ENCODE measurements around the gene EPB41L4A. TPM values are rescaled to one million over a fixed set of nuclear protein-coding genes. Genes with fewer than 3 reads are reported as not detected.

Gene EPB41L4A
- total RNA-seq, 3 donors from 2014 or later = 22.0 to 25.9 (median 22.6) TPM

GRCh38 chr5:112333331-112333781 is 85.7 kb downstream of the EPB41L4A start:
- TF ChIP-seq POLR2A (IDR thresholded peaks at IDR 0.05) (no peak), POLR2AphosphoS5 (IDR thresholded peaks at IDR 0.05) (no peak), CTCF (IDR thresholded peaks at IDR 0.05) (no peak)
- Histone ChIP-seq H3K9me3 (no peaks in the 10 kb centered on the region), H3K27ac (no peak overlapping the region), H3K4me3 (no peak overlapping the region), H3K36me3 (no peaks in the 10 kb centered on the region), H3K4me1 (peaks cover 0 to 7% of the 10 kb centered on the region in 2 donors), H3K27me3 (no peaks in the 10 kb centered on the region)
- no peak for DNase-seq (ENCODE audit: low spot score in 2 of 2)
- intact Hi-C loops (cut with DNase I; ENCODE audit: low total_unique reads) = no loop called here

GRCh38 chr5:112331892-112332291 is 87.2 kb downstream of the EPB41L4A start:
- no peaks in the 10 kb centered on the region for H3K9me3 ChIP-seq
- H3K4me3 ChIP-seq = no peak overlapping the region
- DNase-seq (ENCODE audit: low spot score in 2 of 2) = no peak
- H3K36me3 ChIP-seq = no peaks in the 10 kb centered on the region
- no peaks in the 10 kb centered on the region for H3K4me1 ChIP-seq
- intact Hi-C loops (cut with DNase I; ENCODE audit: low total_unique reads) = no loop called here
- TF ChIP-seq POLR2AphosphoS5 (IDR thresholded peaks at IDR 0.05) (no peak), POLR2A (IDR thresholded peaks at IDR 0.05) (no peak), CTCF (IDR thresholded peaks at IDR 0.05) (no peak)
- H3K27ac ChIP-seq = peak overlapping the region in 1 of 2 donors; percentile 9
- H3K27me3 ChIP-seq = no peaks in the 10 kb centered on the region

GRCh38 chr5:112329419-112330090 is 89.5 kb downstream of the EPB41L4A start:
- H3K27me3 ChIP-seq = no peaks in the 10 kb centered on the region
- no peaks in the 10 kb centered on the region for H3K36me3 ChIP-seq
- DNase-seq (ENCODE audit: low spot score in 2 of 2) = no peak
- H3K4me3 ChIP-seq = no peak overlapping the region
- H3K4me1 ChIP-seq = no peaks in the 10 kb centered on the region
- intact Hi-C loops (cut with DNase I; ENCODE audit: low total_unique reads) = no loop called here
- H3K9me3 ChIP-seq = no peaks in the 10 kb centered on the region
- H3K27ac ChIP-seq = no peak overlapping the region
- no peak for TF ChIP-seq POLR2A (IDR thresholded peaks at IDR 0.05)
- no peak for TF ChIP-seq POLR2AphosphoS5 (IDR thresholded peaks at IDR 0.05)
- TF ChIP-seq CTCF (IDR thresholded peaks at IDR 0.05) = no peak

- intact Hi-C loops (cut with DNase I; ENCODE audit: low total_unique reads) = no loop called here
These were observed 95.9 kb downstream of the EPB41L4A start for GRCh38 chr5:112323166-112323565.

More at GRCh38 chr5:112323166-112323565, 95.9 kb downstream of the EPB41L4A start:
- no peak overlapping the region for H3K4me3 ChIP-seq
- H3K27me3 ChIP-seq = no peaks in the 10 kb centered on the region
- H3K36me3 ChIP-seq = no peaks in the 10 kb centered on the region
- no peak for TF ChIP-seq POLR2AphosphoS5 (IDR thresholded peaks at IDR 0.05)
- TF ChIP-seq CTCF (IDR thresholded peaks at IDR 0.05) = no peak
- TF ChIP-seq POLR2A (IDR thresholded peaks at IDR 0.05) = no peak
- H3K9me3 ChIP-seq = no peaks in the 10 kb centered on the region
- DNase-seq (ENCODE audit: low spot score in 2 of 2) = no peak
- H3K27ac ChIP-seq = no peak overlapping the region
- no peaks in the 10 kb centered on the region for H3K4me1 ChIP-seq

All from breast epithelium (tissue), 4 donors.